HG02678 (cell line): ENCODE results near the gene MEGF6.

Experiments
- ATAC-seq: cut with Tn5 transposase; IDR thresholded peaks from one replicate; pipeline ENCODE4 v1.9.1; 2021; ENCODE audit warnings: mild to moderate bottlenecking, moderate library complexity; ENCODE audit not compliant: unreplicated experiment

The MEGF6 gene

GRCh38 chr1:3645666-3646355 is 34.5 kb upstream of the MEGF6 start:
- ATAC-seq, result no peak

GRCh38 chr1:3645247-3645646 is 33.9 kb upstream of the MEGF6 start:
- ATAC-seq, result no peak

- no peak for ATAC-seq
Observed at GRCh38 chr1:3644273-3644672, 33.0 kb upstream of the MEGF6 start.

GRCh38 chr1:3642919-3643675 is 31.8 kb upstream of the MEGF6 start:
- ATAC-seq, result no peak

- ATAC-seq, result no peak
Observed at GRCh38 chr1:3641816-3642215, 30.5 kb upstream of the MEGF6 start.

GRCh38 chr1:3641046-3641760 is 29.9 kb upstream of the MEGF6 start:
- ATAC-seq, result no peak

GRCh38 chr1:3640121-3640837 is 29.0 kb upstream of the MEGF6 start:
- ATAC-seq, result no peak

GRCh38 chr1:3639397-3639911 is 28.1 kb upstream of the MEGF6 start:
- ATAC-seq, result no peak

- no peak for ATAC-seq
Observed at GRCh38 chr1:3638676-3639075, 27.4 kb upstream of the MEGF6 start.

- ATAC-seq, result no peak
Observed at GRCh38 chr1:3638027-3638426, 26.7 kb upstream of the MEGF6 start.

- ATAC-seq, result no peak
Observed at GRCh38 chr1:3636531-3636930, 25.2 kb upstream of the MEGF6 start.

GRCh38 chr1:3636080-3636479 is 24.8 kb upstream of the MEGF6 start:
- ATAC-seq, result no peak

- no peak for ATAC-seq
Observed at GRCh38 chr1:3634059-3634800, 22.9 kb upstream of the MEGF6 start.

GRCh38 chr1:3633344-3634058 is 22.2 kb upstream of the MEGF6 start:
- ATAC-seq, result no peak

- ATAC-seq, result no peak
Observed at GRCh38 chr1:3632716-3633343, 21.5 kb upstream of the MEGF6 start.

GRCh38 chr1:3632298-3632697 is 21.0 kb upstream of the MEGF6 start:
- no peak for ATAC-seq

- ATAC-seq, result no peak
Observed at GRCh38 chr1:3631320-3632260, 20.3 kb upstream of the MEGF6 start.

- no peak for ATAC-seq
Observed at GRCh38 chr1:3630914-3631313, 19.6 kb upstream of the MEGF6 start.
